ENCODE results near the gene CACNA2D2. TPM values are rescaled to one million over a fixed set of nuclear protein-coding genes. Genes with fewer than 3 reads are reported as not detected.

Gene CACNA2D2
- polyA plus RNA-seq, 2 donors = 0.28 to 0.31 TPM

GRCh38 chr3:50350527-50351322 lies 152.7 kb downstream of the CACNA2D2 start, which contains the start of the genes CYB561D2 and NPRL2:
CYB561D2 (plus strand) TSS chr3:50350862; CDS start chr3:50351434, 572 bp downstream.
NPRL2 (minus strand) TSS chr3:50350775; CDS start chr3:50350652, 123 bp downstream.
- Histone ChIP-seq H3K27ac (ENCODE audit: low read depth in 2 of 2, low read length in 1 of 2) (peak within 1 kb of the TSS; percentile 88 to 95), H3K9me3 (ENCODE audit: control insufficient read depth in 2 of 2, insufficient read depth in 1 of 2, low read depth in 1 of 2, low read length in 1 of 2) (no peaks in the 10 kb centered on the region), H3K36me3 (ENCODE audit: control insufficient read depth in 2 of 2, insufficient read depth in 2 of 2, low read length in 1 of 2) (peaks cover 20 to 36% of the 10 kb centered on the region in 2 donors), H3K27me3 (ENCODE audit: control insufficient read depth in 1 of 2, insufficient read depth in 2 of 2, low read length in 2 of 2) (no peaks in the 10 kb centered on the region), H3K4me1 (ENCODE audit: control insufficient read depth in 2 of 2, insufficient read depth in 2 of 2, low read length in 1 of 2) (peaks cover 4 to 25% of the 10 kb centered on the region in 2 donors), H3K4me3 (ENCODE audit: low read depth in 1 of 2, low read length in 2 of 2) (peak within 1 kb of the TSS; percentile 68 to 71)
- 0 to 1% methylated on average over 64 of the region's 64 CpGs for WGBS, 2 donors

GRCh38 chr3:50350213-50350526 lies 153.3 kb downstream of the CACNA2D2 start:
- Histone ChIP-seq H3K27me3 (ENCODE audit: control insufficient read depth in 1 of 2, insufficient read depth in 2 of 2, low read length in 2 of 2) (no peaks in the 10 kb centered on the region), H3K9me3 (ENCODE audit: control insufficient read depth in 2 of 2, insufficient read depth in 1 of 2, low read depth in 1 of 2, low read length in 1 of 2) (no peaks in the 10 kb centered on the region), H3K4me3 (ENCODE audit: low read depth in 1 of 2, low read length in 2 of 2) (peak overlapping the region; percentile 68 to 71), H3K36me3 (ENCODE audit: control insufficient read depth in 2 of 2, insufficient read depth in 2 of 2, low read length in 1 of 2) (peaks cover 17 to 32% of the 10 kb centered on the region in 2 donors), H3K4me1 (ENCODE audit: control insufficient read depth in 2 of 2, insufficient read depth in 2 of 2, low read length in 1 of 2) (peaks cover 3 to 30% of the 10 kb centered on the region in 2 donors), H3K27ac (ENCODE audit: low read depth in 2 of 2, low read length in 1 of 2) (peak overlapping the region; percentile 88 to 95)
- 3 to 7% methylated on average over 7 of the region's 7 CpGs for WGBS, 2 donors

- H3K27me3 ChIP-seq (ENCODE audit: control insufficient read depth in 1 of 2, insufficient read depth in 2 of 2, low read length in 2 of 2) = no peaks in the 10 kb centered on the region
- H3K4me1 ChIP-seq (ENCODE audit: control insufficient read depth in 2 of 2, insufficient read depth in 2 of 2, low read length in 1 of 2) = peaks cover 4 to 33% of the 10 kb centered on the region in 2 donors
- H3K9me3 ChIP-seq (ENCODE audit: control insufficient read depth in 2 of 2, insufficient read depth in 1 of 2, low read depth in 1 of 2, low read length in 1 of 2) = no peaks in the 10 kb centered on the region
- 27% methylated on average over 14 of the region's 14 CpGs for WGBS, 2 donors
- peak overlapping the region in 1 of 2 donors; percentile 1 for H3K27ac ChIP-seq (ENCODE audit: low read depth in 2 of 2, low read length in 1 of 2)
- no peak overlapping the region for H3K4me3 ChIP-seq (ENCODE audit: low read depth in 1 of 2, low read length in 2 of 2)
- H3K36me3 ChIP-seq (ENCODE audit: control insufficient read depth in 2 of 2, insufficient read depth in 2 of 2, low read length in 1 of 2) = peaks cover 3 to 12% of the 10 kb centered on the region in 2 donors
These were observed 156.1 kb downstream of the CACNA2D2 start for GRCh38 chr3:50347187-50347813.

GRCh38 chr3:50345586-50346234 lies 157.7 kb downstream of the CACNA2D2 start, which contains the start of gene ZMYND10:
ZMYND10 (minus strand) TSS chr3:50345732; CDS start chr3:50345579, 153 bp downstream.
- H3K36me3 ChIP-seq (ENCODE audit: control insufficient read depth in 2 of 2, insufficient read depth in 2 of 2, low read length in 1 of 2) = peaks cover 3 to 12% of the 10 kb centered on the region in 2 donors
- 11 to 12% methylated on average over 42 to 45 of the region's 45 CpGs for WGBS, 2 donors
- no peaks in the 10 kb centered on the region for H3K27me3 ChIP-seq (ENCODE audit: control insufficient read depth in 1 of 2, insufficient read depth in 2 of 2, low read length in 2 of 2)
- peak within 1 kb of the TSS; percentile 9 to 13 for H3K4me3 ChIP-seq (ENCODE audit: low read depth in 1 of 2, low read length in 2 of 2)
- peaks cover 11 to 32% of the 10 kb centered on the region in 2 donors for H3K4me1 ChIP-seq (ENCODE audit: control insufficient read depth in 2 of 2, insufficient read depth in 2 of 2, low read length in 1 of 2)
- no peaks in the 10 kb centered on the region for H3K9me3 ChIP-seq (ENCODE audit: control insufficient read depth in 2 of 2, insufficient read depth in 1 of 2, low read depth in 1 of 2, low read length in 1 of 2)
- peak within 1 kb of the TSS in 1 of 2 donors; percentile 6 for H3K27ac ChIP-seq (ENCODE audit: low read depth in 2 of 2, low read length in 1 of 2)

- Histone ChIP-seq H3K27ac (ENCODE audit: low read depth in 2 of 2, low read length in 1 of 2) (no peak overlapping the region), H3K27me3 (ENCODE audit: control insufficient read depth in 1 of 2, insufficient read depth in 2 of 2, low read length in 2 of 2) (no peaks in the 10 kb centered on the region), H3K4me1 (ENCODE audit: control insufficient read depth in 2 of 2, insufficient read depth in 2 of 2, low read length in 1 of 2) (peaks cover 11 to 34% of the 10 kb centered on the region in 2 donors), H3K9me3 (ENCODE audit: control insufficient read depth in 2 of 2, insufficient read depth in 1 of 2, low read depth in 1 of 2, low read length in 1 of 2) (no peaks in the 10 kb centered on the region), H3K4me3 (ENCODE audit: low read depth in 1 of 2, low read length in 2 of 2) (no peak overlapping the region), H3K36me3 (ENCODE audit: control insufficient read depth in 2 of 2, insufficient read depth in 2 of 2, low read length in 1 of 2) (peaks cover 3 to 12% of the 10 kb centered on the region in 2 donors)
- WGBS, 2 donors = 75 to 76% methylated on average over 8 of the region's 8 CpGs
These were observed 158.4 kb downstream of the CACNA2D2 start for GRCh38 chr3:50345008-50345407.

GRCh38 chr3:50342813-50343633 lies 160.4 kb downstream of the CACNA2D2 start:
- 86 to 89% methylated on average over 13 of the region's 13 CpGs for WGBS, 2 donors
- no peak overlapping the region for H3K4me3 ChIP-seq (ENCODE audit: low read depth in 1 of 2, low read length in 2 of 2)
- H3K9me3 ChIP-seq (ENCODE audit: control insufficient read depth in 2 of 2, insufficient read depth in 1 of 2, low read depth in 1 of 2, low read length in 1 of 2) = no peaks in the 10 kb centered on the region
- H3K27me3 ChIP-seq (ENCODE audit: control insufficient read depth in 1 of 2, insufficient read depth in 2 of 2, low read length in 2 of 2) = no peaks in the 10 kb centered on the region
- peaks cover 0 to 6% of the 10 kb centered on the region in 2 donors for H3K36me3 ChIP-seq (ENCODE audit: control insufficient read depth in 2 of 2, insufficient read depth in 2 of 2, low read length in 1 of 2)
- peaks cover 15 to 25% of the 10 kb centered on the region in 2 donors for H3K4me1 ChIP-seq (ENCODE audit: control insufficient read depth in 2 of 2, insufficient read depth in 2 of 2, low read length in 1 of 2)
- no peak overlapping the region for H3K27ac ChIP-seq (ENCODE audit: low read depth in 2 of 2, low read length in 1 of 2)

- no peak overlapping the region for H3K4me3 ChIP-seq (ENCODE audit: low read depth in 1 of 2, low read length in 2 of 2)
- H3K27ac ChIP-seq (ENCODE audit: low read depth in 2 of 2, low read length in 1 of 2) = no peak overlapping the region
- WGBS, 2 donors = 79 to 86% methylated on average over 13 of the region's 13 CpGs
- H3K4me1 ChIP-seq (ENCODE audit: control insufficient read depth in 2 of 2, insufficient read depth in 2 of 2, low read length in 1 of 2) = peaks cover 15 to 27% of the 10 kb centered on the region in 2 donors
- no peaks in the 10 kb centered on the region for H3K36me3 ChIP-seq (ENCODE audit: control insufficient read depth in 2 of 2, insufficient read depth in 2 of 2, low read length in 1 of 2)
- H3K9me3 ChIP-seq (ENCODE audit: control insufficient read depth in 2 of 2, insufficient read depth in 1 of 2, low read depth in 1 of 2, low read length in 1 of 2) = no peaks in the 10 kb centered on the region
- H3K27me3 ChIP-seq (ENCODE audit: control insufficient read depth in 1 of 2, insufficient read depth in 2 of 2, low read length in 2 of 2) = no peaks in the 10 kb centered on the region
These were observed 161.3 kb downstream of the CACNA2D2 start for GRCh38 chr3:50341996-50342650.

GRCh38 chr3:50341537-50341936 lies 161.9 kb downstream of the CACNA2D2 start:
- Histone ChIP-seq H3K4me1 (ENCODE audit: control insufficient read depth in 2 of 2, insufficient read depth in 2 of 2, low read length in 1 of 2) (peaks cover 15 to 28% of the 10 kb centered on the region in 2 donors), H3K27me3 (ENCODE audit: control insufficient read depth in 1 of 2, insufficient read depth in 2 of 2, low read length in 2 of 2) (no peaks in the 10 kb centered on the region), H3K9me3 (ENCODE audit: control insufficient read depth in 2 of 2, insufficient read depth in 1 of 2, low read depth in 1 of 2, low read length in 1 of 2) (no peaks in the 10 kb centered on the region), H3K27ac (ENCODE audit: low read depth in 2 of 2, low read length in 1 of 2) (peak overlapping the region in 1 of 2 donors; percentile 78), H3K4me3 (ENCODE audit: low read depth in 1 of 2, low read length in 2 of 2) (peak overlapping the region in 1 of 2 donors; percentile 1), H3K36me3 (ENCODE audit: control insufficient read depth in 2 of 2, insufficient read depth in 2 of 2, low read length in 1 of 2) (no peaks in the 10 kb centered on the region)
- 87 to 92% methylated on average over 9 of the region's 9 CpGs for WGBS, 2 donors

All from esophagus (tissue), 2 donors.